Erythroblast (primary cell): Measurements from ENCODE around the gene CYP4F3.

Experiments
- GATA1 ChIP-seq: IDR thresholded peaks from 2 replicates; pipeline ENCODE4 v1.6.1; 2011; ENCODE audit warnings: low read depth, mild to moderate bottlenecking, control low read depth, low read length, moderate library complexity
- POLR2A ChIP-seq: IDR thresholded peaks from 2 replicates; pipeline ENCODE4 v1.6.1; 2011; ENCODE audit warnings: mild to moderate bottlenecking, low read length

- no peak for TF ChIP-seq POLR2A
- TF ChIP-seq GATA1: no peak
Measured at GRCh38 chr19:15635016-15635805, 5.5 kb upstream of the CYP4F3 start.
